HG03571 (cell line): ENCODE results near the gene C19orf25.
"Not testable (repeated sequence)": the region's sequence is repeated elsewhere in the genome, so short reads cannot be mapped to it uniquely, and the experiment has no call there.

ENCODE experiments used
- ATAC-seq: cut with Tn5 transposase; IDR thresholded peaks from one replicate; pipeline ENCODE4 v1.9.1; 2021; ENCODE audit not compliant: unreplicated experiment

Gene C19orf25

DNA sequence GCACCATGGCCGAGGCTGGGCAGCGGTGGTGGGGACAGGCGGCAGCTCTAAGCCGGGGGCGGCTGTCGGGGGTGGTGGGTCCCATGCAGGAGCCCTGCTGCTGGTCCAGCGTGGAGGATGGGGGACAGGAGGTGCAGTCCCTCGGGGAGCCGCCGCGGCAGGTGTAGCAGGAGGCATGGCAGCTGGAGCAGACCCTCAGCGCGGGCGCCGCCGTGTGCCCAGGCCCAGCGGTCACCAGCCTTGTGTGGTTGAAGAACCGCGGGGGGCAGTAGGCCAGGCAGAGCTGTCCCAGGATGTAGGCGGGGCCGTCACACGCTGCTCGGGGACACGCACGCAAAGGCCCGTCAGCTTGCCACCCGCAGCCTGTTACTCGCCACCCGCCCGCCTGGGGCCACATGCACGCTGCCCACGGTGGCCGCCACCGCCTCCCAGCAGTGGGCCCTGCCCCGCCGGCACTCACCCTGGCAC, 2.9 kb upstream of the C19orf25 start:
- ATAC-seq = no peak

DNA sequence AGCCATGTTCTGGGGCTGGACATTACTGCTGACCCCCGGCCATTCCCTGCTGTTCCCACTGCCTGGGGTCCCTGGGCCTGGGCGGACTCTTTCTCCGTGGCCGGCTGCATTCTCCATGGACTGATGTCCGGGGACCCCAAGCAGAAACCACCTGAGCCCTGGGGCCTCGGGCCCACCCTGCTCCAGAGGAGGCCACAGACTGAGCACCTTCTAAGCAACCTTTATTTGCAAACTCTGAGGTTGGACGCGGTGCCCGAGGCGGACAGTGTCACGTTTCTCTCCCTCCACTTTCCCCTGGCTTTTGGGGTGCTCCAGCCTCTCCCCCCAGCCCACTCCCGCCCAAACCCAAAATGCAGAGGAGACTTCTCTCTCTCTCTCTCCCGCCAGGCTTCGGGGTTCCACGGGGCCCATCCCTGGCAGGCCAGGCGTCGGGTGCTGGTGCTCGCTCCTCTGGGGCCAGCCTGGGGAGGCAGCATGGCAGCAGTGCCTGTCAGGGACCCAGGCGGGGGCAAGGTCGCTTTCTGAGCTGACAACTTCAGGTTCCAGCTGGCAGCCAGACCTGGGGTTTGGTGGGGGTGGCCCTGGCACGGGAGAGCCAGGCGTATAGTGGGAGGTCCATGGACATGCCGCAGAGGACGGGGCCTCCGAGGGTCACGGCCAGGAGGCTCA, 2.3 kb upstream of the C19orf25 start:
- ATAC-seq = no peak

DNA sequence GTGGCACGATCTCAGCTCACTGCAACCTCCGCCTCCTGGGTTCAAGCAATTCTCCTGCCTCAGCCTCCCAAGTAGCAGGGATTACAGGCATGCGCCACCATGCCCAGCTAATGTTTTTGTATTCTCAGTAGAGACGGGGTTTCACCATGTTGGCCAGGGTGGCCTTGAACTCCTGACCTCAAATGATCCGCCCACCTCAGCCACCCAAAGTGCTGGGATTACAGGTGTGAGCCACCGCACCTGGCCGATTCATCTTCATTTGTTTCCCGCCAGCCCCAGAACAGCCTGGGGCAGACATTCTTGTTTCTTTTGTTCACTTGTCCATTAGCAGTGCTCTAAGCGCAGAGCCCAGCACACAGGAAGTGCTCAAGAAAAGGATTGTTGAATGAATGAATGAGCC, 2.0 kb downstream of the C19orf25 start:
- ATAC-seq = not testable (repeated sequence)

DNA sequence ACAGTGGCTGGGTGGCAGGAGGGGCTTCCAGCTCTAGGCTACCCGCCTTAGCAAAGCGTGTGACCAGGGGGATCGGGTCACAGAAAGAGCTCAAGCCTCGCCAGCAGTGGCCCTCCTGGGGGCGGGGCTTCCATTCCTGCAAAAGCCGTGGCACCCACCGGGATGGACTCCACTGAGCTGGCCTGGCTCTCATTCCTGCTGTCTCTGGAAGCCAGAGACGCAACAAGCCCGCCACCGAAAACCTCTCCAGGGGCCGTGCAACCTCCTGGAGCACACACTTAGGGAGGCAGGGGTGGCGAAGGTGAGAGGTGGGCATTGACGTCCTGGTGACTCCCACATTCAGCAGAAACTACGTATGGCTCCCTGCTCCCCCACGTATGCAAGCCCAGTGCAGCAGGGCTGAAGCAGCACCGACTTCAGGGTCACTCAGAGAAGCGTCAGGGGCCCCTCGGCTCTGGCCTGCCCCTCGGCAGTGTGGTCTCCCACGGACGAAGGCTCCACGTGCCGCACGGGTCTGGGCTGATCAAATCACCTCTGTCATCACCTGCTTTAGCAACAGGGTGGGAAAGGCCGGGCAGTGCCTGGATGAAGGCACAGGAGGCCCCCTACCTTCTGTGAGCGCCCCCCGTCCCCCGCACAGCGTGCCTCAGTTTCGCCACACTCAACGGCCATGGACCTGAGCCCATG, 3.1 kb downstream of the C19orf25 start:
- no peak for ATAC-seq

DNA sequence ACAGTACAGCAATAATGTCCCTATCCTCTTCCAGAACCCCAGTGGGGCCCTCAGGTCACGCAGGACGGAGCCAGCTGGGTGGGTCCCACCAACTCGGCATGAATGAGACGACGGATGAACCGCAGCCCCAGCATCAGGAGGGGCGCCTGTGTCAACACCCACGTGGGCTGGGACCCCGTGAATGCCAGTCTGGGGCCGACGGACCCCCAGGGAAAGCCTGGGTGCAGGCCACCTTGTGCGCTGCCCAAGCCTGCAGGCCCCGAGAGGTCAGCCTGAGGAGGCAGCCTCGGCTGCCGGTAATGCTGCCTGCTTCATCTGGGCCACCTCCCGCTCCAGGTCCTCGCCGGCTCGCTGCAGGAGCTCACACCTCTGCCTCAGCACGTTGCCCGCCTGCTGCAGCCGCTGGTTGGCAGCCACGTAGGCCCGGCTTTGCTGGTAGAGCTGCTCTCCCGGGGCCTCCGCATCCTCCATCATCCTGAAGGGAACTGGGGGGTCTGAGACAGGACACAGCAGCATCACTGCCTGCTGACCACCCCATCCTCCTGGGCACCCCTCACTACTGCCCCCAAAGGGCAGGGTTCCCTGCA, 4.2 kb downstream of the C19orf25 start:
- no peak for ATAC-seq

DNA sequence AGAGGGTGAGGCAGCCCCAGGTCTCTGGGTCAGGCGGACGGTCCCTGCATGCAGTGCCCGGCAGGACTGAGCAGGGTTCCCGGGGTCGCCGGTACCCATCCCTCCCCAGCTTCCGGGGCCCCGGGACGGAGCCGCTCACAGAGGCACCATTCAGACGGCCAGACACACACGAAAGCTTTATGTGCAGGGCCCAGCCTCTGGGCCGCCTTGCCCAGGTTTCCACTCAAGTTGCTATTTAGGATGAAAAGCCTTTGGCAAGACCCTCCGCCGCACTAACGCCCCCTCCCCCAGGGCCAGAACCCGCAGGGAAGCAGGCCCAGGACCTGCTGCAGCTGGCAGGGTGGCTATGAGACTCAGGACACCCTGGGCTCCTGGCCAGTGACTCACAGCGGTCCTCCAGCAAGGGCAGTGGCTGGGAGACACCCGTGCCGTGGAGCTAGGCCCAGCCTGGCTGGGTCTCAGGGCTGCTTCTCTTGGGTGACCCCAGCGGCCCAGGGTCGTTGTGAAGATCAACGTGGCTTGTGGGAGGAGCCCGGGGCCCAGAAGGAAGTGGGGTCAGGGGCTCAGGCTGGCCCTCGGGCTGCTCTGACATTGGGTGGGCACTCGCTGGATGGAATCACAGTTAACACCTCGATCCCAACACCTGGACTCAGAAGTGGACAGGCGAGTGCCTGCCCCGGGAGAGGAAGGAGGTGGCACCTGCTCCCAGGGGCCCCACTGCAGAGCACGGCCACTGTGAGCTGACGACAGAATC, 4.8 kb downstream of the C19orf25 start:
- no peak for ATAC-seq

DNA sequence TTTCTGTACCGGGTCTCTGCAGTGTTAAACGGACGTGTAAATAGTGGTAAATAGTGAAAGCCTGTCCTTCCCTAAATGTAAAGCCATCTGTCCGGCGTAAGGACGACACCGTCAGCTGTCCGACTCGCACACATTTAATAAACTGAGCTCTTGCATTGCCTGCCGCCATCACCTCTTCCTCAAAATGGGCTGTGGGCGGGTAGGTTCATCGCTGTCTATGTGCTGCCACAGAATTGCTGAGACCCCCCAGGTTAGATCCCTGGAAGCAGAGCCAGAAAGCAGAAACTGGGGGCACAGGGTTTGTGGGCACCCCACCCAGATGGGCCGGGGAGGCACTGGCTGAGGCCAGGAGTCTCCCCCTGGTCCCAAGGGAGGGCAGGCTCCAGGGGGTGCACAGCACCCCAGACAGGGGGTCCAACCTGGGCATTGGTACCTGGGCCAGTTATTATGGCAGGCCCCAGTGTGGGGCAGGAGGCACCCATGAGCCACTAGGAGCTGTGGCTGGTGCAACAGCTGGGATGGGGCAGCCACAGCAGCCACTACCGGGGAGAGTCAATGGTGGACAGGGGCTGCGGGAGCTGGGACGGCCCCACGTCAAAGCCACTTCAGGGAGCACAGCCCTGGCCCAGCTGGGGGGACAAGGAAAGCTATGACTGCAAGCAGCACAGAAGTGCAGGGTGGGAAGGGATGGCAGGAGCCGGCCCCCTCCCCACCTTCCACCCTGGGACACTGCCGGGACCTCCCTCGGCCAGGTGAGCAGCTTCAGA, 5.7 kb downstream of the C19orf25 start:
- no peak for ATAC-seq

DNA sequence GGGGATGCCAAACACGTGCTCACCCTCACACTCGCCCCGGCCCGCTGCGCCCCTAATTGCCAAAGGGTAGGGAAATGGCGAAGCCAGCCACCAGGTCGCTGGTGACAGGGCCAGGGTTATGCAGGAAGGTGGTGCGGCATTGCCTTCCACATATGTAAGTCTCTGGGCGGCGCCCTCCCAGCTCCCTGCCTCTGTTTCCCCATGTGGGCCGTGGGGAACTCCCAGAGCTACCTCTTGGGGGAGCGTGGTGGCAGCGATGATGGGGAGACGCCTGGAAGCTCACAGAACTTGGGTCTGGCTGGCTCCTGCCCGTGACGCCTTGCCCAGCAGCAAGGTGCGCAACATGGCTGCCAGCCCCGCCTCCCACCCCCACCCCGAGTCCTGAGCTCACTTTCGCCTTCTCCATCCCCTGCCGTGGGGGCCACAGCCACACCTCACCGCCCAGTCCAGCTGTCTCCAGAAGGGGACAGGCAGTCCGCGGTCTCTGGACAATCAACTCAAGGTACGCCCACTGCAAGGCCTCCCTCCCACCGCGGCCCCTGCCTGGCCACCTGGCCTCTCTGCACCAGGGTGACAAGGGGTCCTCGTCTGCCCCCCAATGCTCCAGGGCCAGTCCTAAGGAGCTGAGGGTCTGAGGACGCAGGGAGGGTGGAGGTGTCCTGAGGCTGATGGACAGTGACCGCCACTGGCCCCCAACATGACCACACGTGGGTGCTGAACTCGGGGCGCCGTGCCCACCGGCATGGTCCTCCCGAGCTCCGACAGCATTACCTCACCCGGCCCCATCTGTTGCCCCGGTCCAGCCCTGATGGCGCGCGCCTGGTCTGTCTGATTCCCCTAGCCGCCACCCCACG, 6.6 kb downstream of the C19orf25 start:
- no peak for ATAC-seq

DNA sequence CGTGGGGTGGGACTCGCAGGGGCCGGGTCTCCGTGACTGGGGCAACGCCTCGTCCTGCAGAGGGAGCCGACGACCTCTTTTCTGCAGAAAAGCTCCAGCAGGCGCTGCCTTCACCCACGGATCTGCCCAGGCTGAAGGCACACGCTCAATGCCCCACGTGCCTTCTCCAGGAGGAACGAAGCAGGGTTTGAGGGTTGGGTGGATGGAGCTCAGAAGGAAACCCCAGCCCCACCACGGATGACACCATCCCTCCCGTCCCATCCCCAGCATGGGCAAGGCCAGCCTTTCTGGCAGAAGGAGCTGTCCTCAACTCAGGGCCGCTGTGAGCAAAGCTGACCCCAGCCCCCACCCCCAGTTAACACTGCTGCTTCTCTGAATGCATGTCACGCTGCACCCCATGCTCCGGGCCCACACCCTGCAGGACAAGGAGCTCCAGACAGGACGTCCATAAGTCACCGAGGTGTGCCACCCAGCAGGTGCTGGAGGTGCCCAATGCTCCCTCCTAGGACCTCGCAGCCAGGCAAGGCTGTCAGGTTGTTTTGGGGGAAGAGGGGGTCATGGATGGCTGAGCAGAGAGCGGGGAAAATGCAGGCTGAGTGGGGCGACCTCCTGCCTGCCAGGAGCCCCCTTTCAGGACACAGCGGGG, 7.4 kb downstream of the C19orf25 start:
- ATAC-seq = no peak

DNA sequence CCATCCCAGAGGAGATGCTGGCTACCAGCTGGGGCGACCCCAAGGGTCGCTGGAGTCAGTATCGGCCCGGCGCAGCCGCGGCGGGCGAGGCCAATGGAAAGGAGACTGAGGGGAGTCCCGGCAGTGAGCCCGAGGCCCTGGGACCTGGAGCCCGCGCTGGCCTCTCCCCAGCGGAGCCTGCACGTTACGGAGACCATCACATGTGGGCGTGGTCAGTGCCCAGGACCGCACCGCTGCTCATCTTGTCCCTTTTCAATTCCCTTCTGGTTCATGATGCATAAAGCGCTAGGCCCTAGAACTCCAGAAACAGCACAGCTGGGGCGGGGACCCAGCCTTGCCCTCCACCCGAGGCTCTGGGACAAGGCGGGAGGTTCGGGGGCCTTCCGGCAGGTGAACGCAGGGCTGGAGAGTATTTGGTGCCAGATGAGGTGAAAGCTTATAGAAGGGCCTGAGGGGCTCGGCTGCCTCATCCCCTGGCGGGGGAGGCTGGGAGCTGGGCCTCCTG, 8.0 kb downstream of the C19orf25 start:
- no peak for ATAC-seq

DNA sequence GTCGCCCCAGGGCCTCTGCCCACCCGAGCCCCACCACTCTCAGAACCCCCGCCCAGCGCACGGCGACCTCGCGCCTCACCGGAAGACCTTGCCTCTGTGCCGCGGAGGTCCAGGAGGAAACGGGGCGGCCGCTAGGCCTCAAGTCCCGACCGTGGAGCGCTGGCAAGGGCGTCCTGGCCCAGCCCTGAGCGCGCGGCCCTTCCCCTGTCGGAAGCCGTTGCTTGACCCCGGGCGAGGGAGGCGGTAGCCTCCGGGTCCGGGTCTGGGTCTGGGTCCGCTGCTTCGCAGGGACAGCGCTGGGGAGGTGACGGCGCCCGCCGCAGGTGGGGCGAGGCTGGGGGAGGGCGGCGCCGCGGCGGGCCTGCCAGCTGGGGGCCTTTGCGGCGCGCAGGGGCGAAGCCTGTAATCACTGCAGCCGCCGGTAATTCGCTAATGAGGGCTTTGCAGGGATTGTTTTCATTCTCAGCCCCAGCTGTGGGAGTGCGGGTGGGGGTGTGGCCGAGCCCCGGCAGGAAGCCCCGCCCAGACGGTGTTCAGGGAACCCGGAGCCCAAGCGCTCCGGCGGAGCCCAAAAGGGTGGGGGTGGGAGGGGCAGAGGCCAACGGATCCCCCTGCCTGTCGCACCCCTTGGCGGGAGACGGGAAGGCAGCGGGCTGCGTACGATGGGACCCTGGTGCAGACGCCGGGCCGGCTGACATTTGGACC, 8.6 kb downstream of the C19orf25 start:
- no peak for ATAC-seq

DNA sequence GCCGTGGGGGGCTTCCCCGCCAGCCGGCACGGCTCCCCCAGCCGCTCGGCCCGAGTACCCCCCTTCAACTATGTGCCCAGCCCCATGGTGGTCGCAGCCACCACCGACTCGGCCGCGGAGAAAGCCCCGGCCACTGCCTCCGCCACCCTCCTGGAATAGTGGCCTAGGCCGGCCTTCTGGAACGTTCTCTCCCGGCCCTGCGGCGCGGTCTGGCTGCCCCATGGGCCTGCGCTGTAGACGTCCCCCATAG, 9.0 kb downstream of the C19orf25 start:
- no peak for ATAC-seq

DNA sequence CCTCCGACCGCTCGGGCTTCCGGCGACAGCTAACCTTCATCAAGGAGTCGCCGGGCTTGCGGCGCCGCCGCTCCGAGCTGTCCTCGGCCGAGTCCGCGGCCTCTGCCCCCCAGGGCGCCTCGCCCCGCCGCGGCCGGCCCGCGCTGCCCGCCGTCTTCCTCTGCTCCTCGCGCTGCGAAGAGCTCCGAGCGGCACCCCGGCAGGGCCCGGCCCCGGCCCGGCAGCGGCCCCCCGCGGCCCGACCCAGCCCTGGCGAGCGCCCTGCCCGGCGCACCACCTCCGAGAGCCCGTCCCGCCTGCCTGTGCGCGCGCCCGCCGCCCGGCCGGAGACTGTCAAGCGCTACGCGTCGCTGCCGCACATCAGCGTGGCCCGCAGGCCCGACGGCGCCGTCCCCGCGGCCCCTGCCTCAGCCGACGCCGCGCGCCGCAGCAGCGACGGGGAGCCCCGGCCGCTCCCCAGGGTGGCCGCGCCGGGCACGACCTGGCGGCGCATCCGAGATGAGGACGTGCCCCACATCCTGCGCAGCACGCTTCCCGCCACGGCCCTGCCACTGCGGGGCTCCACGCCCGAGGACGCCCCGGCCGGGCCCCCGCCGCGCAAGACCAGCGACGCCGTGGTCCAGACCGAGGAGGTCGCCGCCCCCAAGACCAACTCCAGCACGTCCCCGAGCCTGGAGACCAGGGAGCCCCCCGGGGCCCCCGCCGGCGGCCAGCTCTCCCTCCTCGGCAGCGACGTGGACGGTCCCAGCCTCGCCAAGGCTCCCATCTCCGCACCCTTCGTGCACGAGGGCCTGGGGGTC, 9.6 kb downstream of the C19orf25 start:
- no peak for ATAC-seq

DNA sequence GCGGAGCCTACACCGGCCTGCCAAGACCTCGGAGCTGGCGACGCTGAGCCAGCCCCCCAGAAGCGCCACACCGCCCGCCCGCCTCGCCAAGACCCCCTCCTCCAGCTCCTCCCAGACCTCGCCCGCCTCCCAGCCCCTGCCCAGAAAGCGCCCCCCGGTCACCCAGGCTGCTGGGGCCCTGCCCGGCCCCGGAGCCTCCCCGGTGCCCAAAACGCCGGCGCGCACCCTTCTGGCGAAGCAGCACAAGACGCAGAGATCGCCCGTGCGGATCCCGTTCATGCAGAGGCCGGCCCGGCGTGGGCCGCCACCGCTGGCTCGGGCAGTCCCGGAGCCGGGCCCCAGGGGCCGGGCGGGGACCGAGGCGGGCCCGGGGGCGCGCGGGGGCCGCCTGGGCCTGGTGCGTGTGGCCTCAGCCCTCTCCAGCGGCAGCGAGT, 10.2 kb downstream of the C19orf25 start:
- ATAC-seq = no peak

DNA sequence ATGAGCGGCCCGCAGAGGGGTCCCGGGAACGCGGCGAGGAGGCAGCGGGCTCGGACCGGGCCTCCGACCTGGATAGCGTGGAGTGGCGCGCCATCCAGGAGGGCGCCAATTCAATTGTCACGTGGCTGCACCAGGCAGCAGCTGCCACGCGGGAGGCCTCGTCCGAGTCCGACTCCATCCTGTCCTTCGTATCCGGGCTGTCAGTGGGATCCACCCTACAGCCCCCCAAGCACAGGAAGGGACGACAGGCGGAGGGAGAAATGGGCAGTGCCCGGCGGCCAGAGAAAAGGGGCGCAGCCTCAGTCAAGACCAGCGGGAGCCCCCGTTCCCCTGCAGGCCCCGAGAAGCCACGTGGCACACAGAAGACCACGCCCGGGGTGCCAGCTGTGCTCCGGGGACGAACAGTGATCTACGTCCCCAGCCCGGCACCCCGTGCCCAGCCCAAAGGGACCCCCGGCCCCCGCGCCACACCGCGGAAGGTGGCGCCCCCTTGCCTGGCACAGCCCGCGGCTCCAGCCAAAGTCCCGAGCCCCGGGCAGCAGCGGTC, 10.7 kb downstream of the C19orf25 start:
- ATAC-seq = no peak

DNA sequence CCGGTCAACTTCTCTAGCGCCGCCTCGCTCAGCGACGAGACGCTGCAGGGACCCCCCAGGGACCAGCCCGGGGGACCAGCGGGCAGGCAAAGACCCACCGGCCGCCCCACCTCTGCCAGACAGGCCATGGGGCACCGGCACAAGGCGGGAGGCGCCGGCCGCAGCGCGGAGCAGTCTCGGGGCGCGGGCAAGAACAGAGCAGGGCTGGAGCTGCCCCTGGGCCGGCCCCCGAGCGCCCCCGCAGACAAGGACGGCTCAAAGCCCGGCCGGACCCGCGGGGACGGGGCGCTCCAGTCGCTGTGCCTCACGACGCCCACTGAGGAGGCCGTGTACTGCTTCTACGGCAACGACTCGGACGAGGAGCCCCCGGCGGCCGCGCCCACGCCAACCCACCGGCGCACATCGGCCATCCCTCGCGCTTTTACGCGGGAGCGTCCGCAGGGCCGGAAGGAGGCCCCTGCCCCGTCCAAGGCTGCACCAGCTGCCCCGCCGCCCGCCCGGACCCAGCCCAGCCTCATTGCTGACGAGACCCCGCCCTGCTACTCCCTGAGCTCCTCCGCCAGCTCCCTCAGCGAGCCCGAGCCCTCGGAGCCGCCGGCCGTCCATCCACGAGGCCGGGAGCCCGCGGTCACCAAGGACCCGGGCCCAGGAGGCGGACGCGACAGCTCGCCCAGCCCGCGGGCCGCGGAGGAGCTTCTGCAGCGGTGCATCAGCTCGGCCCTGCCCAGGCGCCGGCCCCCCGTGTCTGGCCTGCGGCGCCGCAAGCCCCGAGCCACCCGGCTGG, 11.3 kb downstream of the C19orf25 start:
- no peak for ATAC-seq

DNA sequence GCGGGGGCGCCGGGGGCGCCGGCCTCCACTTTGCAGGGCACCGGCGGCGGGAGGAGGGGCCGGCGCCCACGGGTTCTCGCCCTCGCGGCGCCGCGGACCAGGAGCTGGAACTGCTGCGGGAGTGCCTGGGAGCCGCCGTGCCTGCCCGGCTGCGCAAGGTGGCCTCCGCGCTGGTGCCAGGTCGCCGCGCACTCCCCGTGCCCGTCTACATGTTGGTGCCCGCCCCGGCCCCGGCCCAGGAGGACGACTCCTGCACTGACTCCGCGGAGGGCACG, 11.9 kb downstream of the C19orf25 start:
- no peak for ATAC-seq
